Esophagus squamous epithelium (tissue), 4 donors: ENCODE results near the gene IGFBP6.

Experiments
- CTCF ChIP-seq, 6 experiments: fragments of 450-650 bp in 4 of 6; fragments of 200-600 bp in 2 of 6; sonication (generic) in 2 of 6; IDR thresholded peaks; one replicate each; pipeline ENCODE4 v1.5.1; 2016 to 2019; ENCODE audit warnings: antibody characterized with exemption in 6 of 6, mild to moderate bottlenecking in 4 of 6, moderate library complexity in 4 of 6
- POLR2A ChIP-seq, 4 donors: fragments of 450-650 bp; IDR thresholded peaks; one replicate each; pipeline ENCODE4 v1.6.1; 2017; ENCODE audit warnings: antibody characterized with exemption in 4 of 4, mild to moderate bottlenecking in 4 of 4, moderate library complexity in 3 of 4

GRCh38 chr12:53054112-53054878 is 43.2 kb upstream of the IGFBP6 start:
- TF ChIP-seq POLR2A (IDR thresholded peaks at IDR 0.05) = peak in 3 of 4 donors; percentile 54 to 81 (median 59)
- peak in 1 of 6 experiments; percentile 4 for TF ChIP-seq CTCF (IDR thresholded peaks at IDR 0.05)
